ENCODE data around the gene APBB2. TPM values are rescaled to one million over a fixed set of nuclear protein-coding genes. Genes with fewer than 3 reads are reported as not detected.

The APBB2 gene
- total RNA-seq, 2 experiments from 2014 or later = 0.22 TPM; not detected in 1

DNA sequence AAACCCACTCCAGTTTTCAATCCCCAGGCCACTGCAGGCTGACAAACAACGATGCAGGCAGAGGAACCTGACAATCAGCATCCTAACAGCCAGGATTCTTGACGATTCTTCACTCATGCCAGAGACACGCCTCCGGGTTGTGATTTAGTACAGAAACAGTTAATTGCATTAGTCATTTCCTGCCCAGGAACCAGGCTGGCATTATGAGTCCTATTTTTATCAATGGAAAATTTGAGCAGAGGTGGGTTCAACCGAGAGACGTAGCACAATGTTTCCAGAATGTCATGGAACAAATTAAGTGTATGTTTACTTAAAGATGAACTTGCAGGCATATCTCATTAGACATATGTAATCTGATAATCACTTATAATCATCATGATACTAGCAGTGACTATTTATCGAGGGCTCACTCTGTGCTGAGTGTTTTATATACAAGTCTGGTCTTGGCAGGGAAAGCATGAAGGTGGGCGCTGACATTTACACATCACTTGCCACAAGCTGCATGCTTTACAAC lies 304.9 kb downstream of the APBB2 start:
- Histone ChIP-seq H3K4me1 (ENCODE audit: insufficient read depth, low read length) (peaks cover 9% of the 10 kb centered on the region), H3K36me3 (ENCODE audit: insufficient read depth, low read length) (no peaks in the 10 kb centered on the region), H3K27me3 (ENCODE audit: control insufficient read depth in 1 of 2, insufficient read depth in 2 of 2, low read length in 2 of 2) (no peaks in the 10 kb centered on the region), H3K9me3 (ENCODE audit: control insufficient read depth in 1 of 2, insufficient read depth in 1 of 2, low read length in 2 of 2) (no peaks in the 10 kb centered on the region), H3K27ac (ENCODE audit: low read depth in 1 of 2, low read length in 2 of 2) (no peak overlapping the region), H3K4me3 (ENCODE audit: low read length) (no peak overlapping the region)
- no peak overlapping the region for H3K27ac Mint-ChIP-seq
- CTCF ChIA-PET = no interaction called here
- ATAC-seq (ENCODE audit: poor library complexity) (no peak), DNase-seq (no peak)
- H3K4me3 Mint-ChIP-seq = no peak overlapping the region
- no peaks in the 10 kb centered on the region for H3K27me3 Mint-ChIP-seq
- H3K36me3 Mint-ChIP-seq (ENCODE audit: low read depth) = no peaks in the 10 kb centered on the region
- H3K4me1 Mint-ChIP-seq (ENCODE audit: low read depth) = peaks cover 17% of the 10 kb centered on the region
- intact Hi-C loops (cut with DNase I, micrococcal nuclease) = no loop called here
- H3K9me3 Mint-ChIP-seq = no peaks in the 10 kb centered on the region
- TF ChIP-seq, protein P1, sequence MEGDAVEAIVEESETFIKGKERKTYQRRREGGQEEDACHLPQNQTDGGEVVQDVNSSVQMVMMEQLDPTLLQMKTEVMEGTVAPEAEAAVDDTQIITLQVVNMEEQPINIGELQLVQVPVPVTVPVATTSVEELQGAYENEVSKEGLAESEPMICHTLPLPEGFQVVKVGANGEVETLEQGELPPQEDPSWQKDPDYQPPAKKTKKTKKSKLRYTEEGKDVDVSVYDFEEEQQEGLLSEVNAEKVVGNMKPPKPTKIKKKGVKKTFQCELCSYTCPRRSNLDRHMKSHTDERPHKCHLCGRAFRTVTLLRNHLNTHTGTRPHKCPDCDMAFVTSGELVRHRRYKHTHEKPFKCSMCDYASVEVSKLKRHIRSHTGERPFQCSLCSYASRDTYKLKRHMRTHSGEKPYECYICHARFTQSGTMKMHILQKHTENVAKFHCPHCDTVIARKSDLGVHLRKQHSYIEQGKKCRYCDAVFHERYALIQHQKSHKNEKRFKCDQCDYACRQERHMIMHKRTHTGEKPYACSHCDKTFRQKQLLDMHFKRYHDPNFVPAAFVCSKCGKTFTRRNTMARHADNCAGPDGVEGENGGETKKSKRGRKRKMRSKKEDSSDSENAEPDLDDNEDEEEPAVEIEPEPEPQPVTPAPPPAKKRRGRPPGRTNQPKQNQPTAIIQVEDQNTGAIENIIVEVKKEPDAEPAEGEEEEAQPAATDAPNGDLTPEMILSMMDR (IDR thresholded peaks at IDR 0.05) = no peak
- POLR2A ChIA-PET = no interaction called here

DNA sequence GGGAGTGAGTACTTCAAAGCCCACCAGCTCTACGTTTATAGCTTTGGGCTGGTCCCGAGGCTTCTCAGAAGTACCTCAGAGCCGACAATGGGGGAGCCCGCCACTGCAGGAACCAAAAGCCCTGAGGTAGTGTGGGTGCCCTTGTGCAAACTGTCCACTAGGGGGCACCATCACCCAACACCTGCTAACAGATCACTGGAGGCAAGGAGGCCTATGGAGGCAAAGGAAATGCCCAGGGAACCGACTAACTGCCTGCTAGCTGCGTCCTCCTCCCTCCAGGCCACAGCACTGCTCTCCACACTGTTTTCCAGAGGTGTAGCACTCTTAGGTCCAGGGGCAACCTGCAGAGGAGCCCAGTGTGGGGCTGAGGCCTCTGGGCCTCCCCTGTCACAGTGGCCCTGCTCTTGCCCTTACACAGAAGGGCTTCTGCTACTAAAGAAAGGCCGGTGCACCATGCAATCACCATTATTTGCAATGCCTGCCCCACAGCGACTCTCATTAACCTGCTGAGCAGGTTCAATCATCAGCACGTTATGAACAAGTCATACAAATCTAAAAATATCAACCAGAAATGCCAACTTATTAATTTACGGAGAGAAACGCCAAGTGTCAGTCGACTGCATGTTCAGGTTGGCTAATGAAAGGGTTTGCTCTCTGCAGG lies 305.5 kb downstream of the APBB2 start:
- Mint-ChIP-seq H3K4me3 (no peak overlapping the region), H3K9me3 (no peaks in the 10 kb centered on the region), H3K27ac (no peak overlapping the region), H3K27me3 (no peaks in the 10 kb centered on the region), H3K4me1 (ENCODE audit: low read depth) (peaks cover 17% of the 10 kb centered on the region), H3K36me3 (ENCODE audit: low read depth) (no peaks in the 10 kb centered on the region)
- intact Hi-C loops (cut with DNase I, micrococcal nuclease) = no loop called here
- Histone ChIP-seq H3K9me3 (ENCODE audit: control insufficient read depth in 1 of 2, insufficient read depth in 1 of 2, low read length in 2 of 2) (no peaks in the 10 kb centered on the region), H3K36me3 (ENCODE audit: insufficient read depth, low read length) (no peaks in the 10 kb centered on the region), H3K27ac (ENCODE audit: low read depth in 1 of 2, low read length in 2 of 2) (no peak overlapping the region), H3K27me3 (ENCODE audit: control insufficient read depth in 1 of 2, insufficient read depth in 2 of 2, low read length in 2 of 2) (no peaks in the 10 kb centered on the region), H3K4me1 (ENCODE audit: insufficient read depth, low read length) (peaks cover 9% of the 10 kb centered on the region), H3K4me3 (ENCODE audit: low read length) (no peak overlapping the region)
- CTCF ChIA-PET = no interaction called here
- ATAC-seq (ENCODE audit: poor library complexity) (peak; percentile 78), DNase-seq (peak; percentile 26 to 78 (median 48))
- POLR2A ChIA-PET = no interaction called here
- TF ChIP-seq, protein P1 (IDR thresholded peaks at IDR 0.05) = peak; percentile 73

- intact Hi-C loops (cut with DNase I, micrococcal nuclease) = no loop called here
- Histone ChIP-seq H3K36me3 (ENCODE audit: insufficient read depth, low read length) (no peaks in the 10 kb centered on the region), H3K9me3 (ENCODE audit: control insufficient read depth in 1 of 2, insufficient read depth in 1 of 2, low read length in 2 of 2) (no peaks in the 10 kb centered on the region), H3K4me1 (ENCODE audit: insufficient read depth, low read length) (peaks cover 9% of the 10 kb centered on the region), H3K27me3 (ENCODE audit: control insufficient read depth in 1 of 2, insufficient read depth in 2 of 2, low read length in 2 of 2) (no peaks in the 10 kb centered on the region), H3K4me3 (ENCODE audit: low read length) (no peak overlapping the region), H3K27ac (ENCODE audit: low read depth in 1 of 2, low read length in 2 of 2) (no peak overlapping the region)
- Mint-ChIP-seq H3K4me1 (ENCODE audit: low read depth) (peaks cover 17% of the 10 kb centered on the region), H3K4me3 (no peak overlapping the region), H3K9me3 (no peaks in the 10 kb centered on the region), H3K27me3 (no peaks in the 10 kb centered on the region), H3K27ac (no peak overlapping the region), H3K36me3 (ENCODE audit: low read depth) (no peaks in the 10 kb centered on the region)
- ChIA-PET POLR2A (no interaction called here), CTCF (no interaction called here)
- TF ChIP-seq, protein P1 (IDR thresholded peaks at IDR 0.05) = no peak
- no peak for DNase-seq
- no peak for ATAC-seq (ENCODE audit: poor library complexity)
These were observed 306.0 kb downstream of the APBB2 start for GRCh38 chr4:40908297-40908696.
